A673 (cell line): ENCODE data around the gene STX18.

Source experiments
- EZH2 ChIP-seq: fragments of 200-600 bp; sonication (generic); IDR thresholded peaks from 2 replicates; pipeline ENCODE4 v1.6.1; 2017; ENCODE audit warnings: borderline replicate concordance, low read depth, mild to moderate bottlenecking, mixed read lengths, antibody characterized with exemption, low read length; ENCODE audit not compliant: poor library complexity, severe bottlenecking
- TF ChIP-seq, protein P1 (sequence below): fragments of 300-800, 200-600 bp; sonication (generic); conservative IDR thresholded peaks from 2 replicates; pipeline ENCODE4 v1.5.1; 2017; ENCODE audit warnings: low read depth, mild to moderate bottlenecking, antibody characterized with exemption, low read length, moderate library complexity, mixed read lengths

DNA sequence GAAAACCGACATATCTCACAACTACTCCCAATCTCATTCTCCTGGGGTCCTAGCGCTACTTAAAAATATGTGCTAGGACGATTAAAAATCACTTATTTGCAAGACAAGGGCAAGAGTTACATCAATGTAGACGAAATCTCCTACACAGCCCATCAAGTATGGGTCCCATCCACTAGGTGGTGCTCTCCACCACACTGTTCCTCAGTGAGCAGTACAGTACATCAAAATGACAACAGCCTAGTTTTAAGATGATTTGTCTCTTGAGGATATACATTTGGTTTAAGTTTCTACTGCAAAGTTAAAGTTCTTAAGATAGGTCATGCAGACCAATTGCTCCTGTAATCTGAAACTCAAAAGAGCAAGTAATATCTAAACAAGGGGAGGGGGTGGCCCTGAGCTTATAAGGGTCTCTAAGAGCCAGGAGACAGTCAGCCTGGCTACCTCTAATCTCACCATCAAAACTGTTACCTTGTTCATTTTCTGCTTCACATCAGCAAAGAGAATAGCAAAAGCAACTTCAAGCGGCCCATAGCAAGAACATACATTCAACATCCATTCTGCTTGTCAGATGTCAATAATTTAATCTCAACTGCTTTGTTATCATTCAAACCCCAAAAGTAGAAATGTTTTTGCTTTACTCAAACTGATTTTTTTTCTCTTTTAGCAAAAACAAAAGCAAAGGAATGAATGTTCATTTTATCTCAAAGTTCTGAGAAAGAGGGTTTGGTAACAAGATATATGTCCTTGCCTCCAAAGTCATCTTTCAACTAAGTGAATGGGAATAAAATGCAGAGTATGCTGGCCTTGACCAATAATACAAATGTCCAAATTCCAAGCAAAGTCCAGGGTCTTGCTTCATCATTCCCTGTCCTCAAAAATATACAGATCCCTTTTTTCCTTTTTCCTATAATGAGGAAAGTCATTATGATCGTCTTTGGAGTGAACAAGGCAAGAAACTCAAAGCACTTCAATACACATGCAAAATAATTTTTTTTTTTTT, 53.1 kb downstream of the STX18 start:
- TF ChIP-seq, protein P1, sequence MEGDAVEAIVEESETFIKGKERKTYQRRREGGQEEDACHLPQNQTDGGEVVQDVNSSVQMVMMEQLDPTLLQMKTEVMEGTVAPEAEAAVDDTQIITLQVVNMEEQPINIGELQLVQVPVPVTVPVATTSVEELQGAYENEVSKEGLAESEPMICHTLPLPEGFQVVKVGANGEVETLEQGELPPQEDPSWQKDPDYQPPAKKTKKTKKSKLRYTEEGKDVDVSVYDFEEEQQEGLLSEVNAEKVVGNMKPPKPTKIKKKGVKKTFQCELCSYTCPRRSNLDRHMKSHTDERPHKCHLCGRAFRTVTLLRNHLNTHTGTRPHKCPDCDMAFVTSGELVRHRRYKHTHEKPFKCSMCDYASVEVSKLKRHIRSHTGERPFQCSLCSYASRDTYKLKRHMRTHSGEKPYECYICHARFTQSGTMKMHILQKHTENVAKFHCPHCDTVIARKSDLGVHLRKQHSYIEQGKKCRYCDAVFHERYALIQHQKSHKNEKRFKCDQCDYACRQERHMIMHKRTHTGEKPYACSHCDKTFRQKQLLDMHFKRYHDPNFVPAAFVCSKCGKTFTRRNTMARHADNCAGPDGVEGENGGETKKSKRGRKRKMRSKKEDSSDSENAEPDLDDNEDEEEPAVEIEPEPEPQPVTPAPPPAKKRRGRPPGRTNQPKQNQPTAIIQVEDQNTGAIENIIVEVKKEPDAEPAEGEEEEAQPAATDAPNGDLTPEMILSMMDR: peak; percentile 91
- no peak for TF ChIP-seq EZH2
